ENCODE data around the gene ZSWIM4. TPM values are rescaled to one million over a fixed set of nuclear protein-coding genes. Genes with fewer than 3 reads are reported as not detected.

The ZSWIM4 gene
- total and polyA plus RNA-seq, 2 of the 13 experiments (the other 11 are each of a cell fraction or from before 2014, with no cell fraction given): 0.33 to 0.86 TPM

DNA sequence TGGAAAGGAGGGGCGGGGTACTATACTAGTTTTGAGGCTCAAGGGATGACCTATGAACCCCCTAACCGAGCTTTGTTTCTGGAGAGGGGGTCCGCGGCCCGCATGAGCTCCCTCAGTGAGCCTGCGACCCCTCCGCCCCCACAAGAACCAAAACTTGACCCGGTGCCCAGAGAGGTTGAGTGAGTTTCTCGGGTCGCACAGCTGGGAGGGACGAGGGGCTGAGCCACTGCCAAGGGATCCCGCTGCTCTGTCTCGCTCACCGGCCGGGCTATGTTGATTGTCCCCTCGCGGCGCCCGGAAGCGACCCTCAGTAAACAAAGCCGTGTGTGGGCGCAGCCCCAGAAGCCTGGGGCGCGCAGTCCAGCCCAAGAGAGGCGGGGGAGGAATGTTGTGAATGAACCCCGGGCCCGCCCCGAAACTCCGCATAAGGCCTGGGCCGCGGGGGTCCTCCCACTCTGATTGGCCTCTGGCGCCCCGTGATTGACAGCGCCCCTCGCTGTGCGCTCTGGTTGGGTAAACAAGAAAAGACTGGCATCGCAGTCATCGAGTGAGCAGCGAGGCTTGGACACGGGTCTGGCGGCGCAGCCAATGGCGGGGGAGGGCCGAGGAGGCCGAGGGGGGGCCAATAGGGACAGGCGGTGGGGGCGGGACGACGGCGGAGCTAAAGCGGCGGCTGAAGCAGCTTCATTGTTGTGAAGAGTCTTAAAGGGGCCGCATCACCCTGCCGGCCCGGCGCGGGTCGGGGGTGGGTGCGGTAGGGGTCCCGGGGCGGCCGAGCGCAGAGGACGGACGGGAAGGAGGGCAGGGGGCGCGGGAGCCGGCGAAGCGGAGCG lies at the start of gene ZSWIM4 (continued):
- TF ChIP-seq NFAT5 (CRISPR knock-in tag; IDR thresholded peaks at IDR 0.05): no peak
- TF ChIP-seq HNRNPL (IDR thresholded peaks at IDR 0.05; ENCODE audit: low read depth, low read length): 0 out of 2 replicates have a peak, but pooled peaks have one; percentile 23
- TF ChIP-seq FOXA1 (IDR thresholded peaks at IDR 0.05): no peak
- TF ChIP-seq FOXA1 (CRISPR knock-in tag; IDR thresholded peaks at IDR 0.05): peak; percentile 83
- TF ChIP-seq, protein P1, sequence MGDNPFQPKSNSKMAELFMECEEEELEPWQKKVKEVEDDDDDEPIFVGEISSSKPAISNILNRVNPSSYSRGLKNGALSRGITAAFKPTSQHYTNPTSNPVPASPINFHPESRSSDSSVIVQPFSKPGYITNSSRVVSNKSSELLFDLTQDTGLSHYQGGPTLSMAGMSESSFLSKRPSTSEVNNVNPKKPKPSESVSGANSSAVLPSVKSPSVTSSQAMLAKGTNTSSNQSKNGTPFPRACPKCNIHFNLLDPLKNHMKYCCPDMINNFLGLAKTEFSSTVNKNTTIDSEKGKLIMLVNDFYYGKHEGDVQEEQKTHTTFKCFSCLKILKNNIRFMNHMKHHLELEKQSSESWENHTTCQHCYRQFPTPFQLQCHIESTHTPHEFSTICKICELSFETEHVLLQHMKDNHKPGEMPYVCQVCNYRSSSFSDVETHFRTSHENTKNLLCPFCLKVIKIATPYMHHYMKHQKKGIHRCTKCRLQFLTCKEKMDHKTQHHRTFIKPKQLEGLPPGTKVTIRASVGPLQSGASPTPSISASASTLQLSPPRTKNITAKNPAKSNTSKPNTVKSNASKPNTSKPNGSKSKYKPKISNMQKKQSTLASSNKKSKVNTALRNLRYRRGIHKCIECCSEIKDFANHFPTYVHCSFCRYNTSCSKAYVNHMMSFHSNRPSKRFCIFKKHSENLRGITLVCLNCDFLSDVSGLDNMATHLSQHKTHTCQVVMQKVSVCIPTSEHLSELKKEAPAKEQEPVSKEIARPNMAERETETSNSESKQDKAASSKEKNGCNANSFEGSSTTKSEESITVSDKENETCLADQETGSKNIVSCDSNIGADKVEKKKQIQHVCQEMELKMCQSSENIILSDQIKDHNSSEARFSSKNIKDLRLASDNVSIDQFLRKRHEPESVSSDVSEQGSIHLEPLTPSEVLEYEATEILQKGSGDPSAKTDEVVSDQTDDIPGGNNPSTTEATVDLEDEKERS (CRISPR knock-in tag; IDR thresholded peaks at IDR 0.05): peak; percentile 79
- no peak for TF ChIP-seq MTF2 (CRISPR knock-in tag; IDR thresholded peaks at IDR 0.05; ENCODE audit: borderline replicate concordance)
- no peak for TF ChIP-seq ZNF468 (CRISPR knock-in tag; IDR thresholded peaks at IDR 0.05)
- no peak for TF ChIP-seq ELF4 (CRISPR knock-in tag; IDR thresholded peaks at IDR 0.05; ENCODE audit: borderline replicate concordance)
- TF ChIP-seq SNAI1 (CRISPR knock-in tag; IDR thresholded peaks at IDR 0.05; ENCODE audit: borderline replicate concordance): no peak
- TF ChIP-seq GZF1 (CRISPR knock-in tag; IDR thresholded peaks at IDR 0.05): no peak
- TF ChIP-seq ADNP (CRISPR knock-in tag; IDR thresholded peaks at IDR 0.05): peak; percentile 88
- peak; percentile 84 for TF ChIP-seq TEAD3 (CRISPR knock-in tag; optimal IDR thresholded peaks at IDR 0.05; ENCODE audit: borderline replicate concordance)
- no peak for TF ChIP-seq PITX1 (CRISPR knock-in tag; IDR thresholded peaks at IDR 0.05)
- TF ChIP-seq ZKSCAN1 (IDR thresholded peaks at IDR 0.05; ENCODE audit: low read length): no peak
- no peak for TF ChIP-seq ZNF367 (CRISPR knock-in tag; IDR thresholded peaks at IDR 0.05; ENCODE audit: borderline replicate concordance)
- no peak for TF ChIP-seq ZNF776 (CRISPR knock-in tag; IDR thresholded peaks at IDR 0.05)
- no peak for TF ChIP-seq ZMAT3 (CRISPR knock-in tag; conservative IDR thresholded peaks at IDR 0.05)
- TF ChIP-seq HOXD1 (CRISPR knock-in tag; IDR thresholded peaks at IDR 0.05): no peak
- no peak for TF ChIP-seq ZNF782 (CRISPR knock-in tag; IDR thresholded peaks at IDR 0.05; ENCODE audit: borderline replicate concordance)
- TF ChIP-seq TRIM22 (IDR thresholded peaks at IDR 0.05): no peak
